Gastrocnemius medialis (tissue), 4 donors: ENCODE measurements around the gene NUB1. TPM values are rescaled to one million over a fixed set of nuclear protein-coding genes. Genes with fewer than 3 reads are reported as not detected.

ENCODE experiments used
- ATAC-seq, 2 donors: fragments of 150-250 bp; one replicate each; pipeline ENCODE4 v1.9.1; 2016
- DNase-seq, 2 donors: peaks; one replicate each; pipeline ENCODE4 v3.0.0-alpha.2; 2019
- H3K27ac ChIP-seq, 4 donors: fragments of 200-600 bp; sonication (generic); 1 replicate in 1 of 4; 2 replicates in 3 of 4; pipeline ENCODE4 v1.5.1; 2016 to 2018; ENCODE audit warnings: mild to moderate bottlenecking in 2 of 4, moderate library complexity in 1 of 4
- H3K27me3 ChIP-seq, 3 donors: fragments of 200-600 bp; sonication (generic) in 2 of 3; 1 replicate in 1 of 3; 2 replicates in 2 of 3; pipeline versions ENCODE4 v1.5.1 to v1.6.0; 2016 to 2019; ENCODE audit warnings: mild to moderate bottlenecking in 1 of 3, moderate library complexity in 1 of 3
- H3K36me3 ChIP-seq, 2 donors: fragments of 200-600 bp; sonication (generic) in 1 of 2; one replicate each; pipeline ENCODE4 v1.5.1; 2017 to 2018
- H3K4me1 ChIP-seq, 2 donors: fragments of 200-600 bp; sonication (generic) in 1 of 2; one replicate each; pipeline ENCODE4 v1.5.1; 2016 to 2017; ENCODE audit warnings: mild to moderate bottlenecking in 2 of 2
- H3K4me3 ChIP-seq, 4 donors: fragments of 200-600 bp; sonication (generic) in 3 of 4; 1 replicate in 1 of 4; 2 replicates in 3 of 4; pipeline ENCODE4 v1.5.1; 2016 to 2019; ENCODE audit warnings: mild to moderate bottlenecking in 2 of 4
- H3K9me3 ChIP-seq, 3 donors: fragments of 200-600 bp; sonication (generic) in 2 of 3; 1 replicate in 1 of 3; 2 replicates in 2 of 3; pipeline ENCODE4 v1.5.1; 2016 to 2019
- CTCF ChIP-seq, 5 experiments: fragments of 450-650 bp in 3 of 5; fragments of 200-600 bp in 2 of 5; sonication (generic) in 2 of 5; IDR thresholded peaks in 4 of 5; conservative IDR thresholded peaks in 1 of 5; 1 replicate in 4 of 5; 2 replicates in 1 of 5; pipeline ENCODE4 v1.5.1; 2016 to 2019; ENCODE audit warnings: antibody characterized with exemption in 5 of 5, mild to moderate bottlenecking in 3 of 5, moderate library complexity in 3 of 5
- POLR2A ChIP-seq, 2 donors: fragments of 450-650 bp; IDR thresholded peaks; one replicate each; pipeline ENCODE4 v1.6.1; 2017; ENCODE audit warnings: antibody characterized with exemption in 2 of 2, mild to moderate bottlenecking in 2 of 2, moderate library complexity in 2 of 2
- in situ Hi-C, 4 donors: fragments of 200-750 bp; cut with MboI; loops; one replicate each; pipeline versions ENCODE4 v1.15.0 to v1.8.0; 2017; ENCODE audit warnings: low sequenced_read_pairs in 4 of 4
- intact Hi-C: fragments of 100-400 bp; cut with DNase I; formaldehyde crosslinking; loops from one replicate; pipeline ENCODE4 v1.15.1; 2023; ENCODE audit warnings: low total_unique reads
- total RNA-seq, 4 donors: library from RNA; depleted of rRNA; stranded (reverse); fragments of >200 nt; gene quantifications; one replicate each; pipeline versions ENCODE4 v1.1.0 to v1.2.3, GENCODE V29; 2016

The NUB1 gene
- total RNA-seq, 4 donors from 2014 or later = 45.3 to 59.0 (median 49.7) TPM

- in situ Hi-C loops (no loop called here), intact Hi-C loops (no loop called here)
- H3K9me3 ChIP-seq = no peaks in the 10 kb centered on the region
- peaks cover 4 to 14% of the 10 kb centered on the region in 2 donors for H3K4me1 ChIP-seq
- peaks cover 0 to 68% of the 10 kb centered on the region in 2 donors for H3K36me3 ChIP-seq
- no peak for TF ChIP-seq CTCF (IDR thresholded peaks at IDR 0.05 in 4 of 5, conservative IDR thresholded peaks at IDR 0.05 in 1 of 5)
- no peak for TF ChIP-seq POLR2A (IDR thresholded peaks at IDR 0.05)
- no peak overlapping the region for H3K4me3 ChIP-seq
- peak overlapping the region in 3 of 4 donors; percentile 67 to 84 (median 67) for H3K27ac ChIP-seq
- no peaks in the 10 kb centered on the region for H3K27me3 ChIP-seq
- ATAC-seq (no peak), DNase-seq (no peak)
These were observed 7.4 kb downstream of the NUB1 start for GRCh38 chr7:151348970-151349369.

- no peaks in the 10 kb centered on the region for H3K27me3 ChIP-seq
- TF ChIP-seq CTCF (IDR thresholded peaks at IDR 0.05 in 4 of 5, conservative IDR thresholded peaks at IDR 0.05 in 1 of 5) (no peak), POLR2A (IDR thresholded peaks at IDR 0.05) (no peak)
- no peaks in the 10 kb centered on the region for H3K9me3 ChIP-seq
- H3K4me3 ChIP-seq = peak overlapping the region; percentile 1 to 40 (median 28)
- peaks cover 4 to 14% of the 10 kb centered on the region in 2 donors for H3K4me1 ChIP-seq
- peaks cover 0 to 74% of the 10 kb centered on the region in 2 donors for H3K36me3 ChIP-seq
- ATAC-seq (peak in 1 of 2 donors; percentile 21), DNase-seq (no peak)
- in situ Hi-C loops (no loop called here), intact Hi-C loops (no loop called here)
- peak overlapping the region; percentile 67 to 84 (median 68) for H3K27ac ChIP-seq
These were observed 7.9 kb downstream of the NUB1 start for GRCh38 chr7:151349507-151349853.

- no peaks in the 10 kb centered on the region for H3K27me3 ChIP-seq
- intact Hi-C loops (no loop called here), in situ Hi-C loops (loop anchor here (5.0 to 25.0 kb wide), 3 partner anchors 34 to 411 kb away; no protein-coding TSS in a partner anchor)
- H3K4me1 ChIP-seq = peaks cover 4 to 14% of the 10 kb centered on the region in 2 donors
- TF ChIP-seq CTCF (IDR thresholded peaks at IDR 0.05 in 4 of 5, conservative IDR thresholded peaks at IDR 0.05 in 1 of 5) (no peak), POLR2A (IDR thresholded peaks at IDR 0.05) (no peak)
- H3K27ac ChIP-seq = no peak overlapping the region
- peaks cover 0 to 79% of the 10 kb centered on the region in 2 donors for H3K36me3 ChIP-seq
- H3K4me3 ChIP-seq = no peak overlapping the region
- DNase-seq (no peak), ATAC-seq (no peak)
- no peaks in the 10 kb centered on the region for H3K9me3 ChIP-seq
These were observed 9.4 kb downstream of the NUB1 start for GRCh38 chr7:151351027-151351426.

- Histone ChIP-seq H3K4me3 (no peak overlapping the region), H3K9me3 (no peaks in the 10 kb centered on the region), H3K36me3 (peaks cover 0 to 80% of the 10 kb centered on the region in 2 donors), H3K27ac (no peak overlapping the region), H3K4me1 (peaks cover 4 to 10% of the 10 kb centered on the region in 2 donors), H3K27me3 (no peaks in the 10 kb centered on the region)
- DNase-seq (no peak), ATAC-seq (no peak)
- intact Hi-C loops = no loop called here
- TF ChIP-seq CTCF (IDR thresholded peaks at IDR 0.05 in 4 of 5, conservative IDR thresholded peaks at IDR 0.05 in 1 of 5) = no peak
- no peak for TF ChIP-seq POLR2A (IDR thresholded peaks at IDR 0.05)
- in situ Hi-C loops = loop anchor here (5.0 to 25.0 kb wide), 3 partner anchors 35 to 410 kb away; no protein-coding TSS in a partner anchor
These were observed 10.4 kb downstream of the NUB1 start for GRCh38 chr7:151351967-151352366.

- in situ Hi-C loops = loop anchor here (5.0 to 25.0 kb wide), 3 partner anchors 35 to 410 kb away; no protein-coding TSS in a partner anchor
- TF ChIP-seq CTCF (IDR thresholded peaks at IDR 0.05 in 4 of 5, conservative IDR thresholded peaks at IDR 0.05 in 1 of 5) (no peak), POLR2A (IDR thresholded peaks at IDR 0.05) (no peak)
- H3K36me3 ChIP-seq = peaks cover 0 to 80% of the 10 kb centered on the region in 2 donors
- H3K4me1 ChIP-seq = peaks cover 4 to 10% of the 10 kb centered on the region in 2 donors
- DNase-seq (no peak), ATAC-seq (no peak)
- H3K27me3 ChIP-seq = no peaks in the 10 kb centered on the region
- no peak overlapping the region for H3K27ac ChIP-seq
- no peaks in the 10 kb centered on the region for H3K9me3 ChIP-seq
- no peak overlapping the region for H3K4me3 ChIP-seq
- intact Hi-C loops = no loop called here
These were observed 10.9 kb downstream of the NUB1 start for GRCh38 chr7:151352512-151352911.
